ENCODE measurements around the gene SARDH. TPM values are rescaled to one million over a fixed set of nuclear protein-coding genes. Genes with fewer than 3 reads are reported as not detected.

The SARDH gene
- total RNA-seq, 1 donor from 2014 or later = 0.56 TPM

DNA sequence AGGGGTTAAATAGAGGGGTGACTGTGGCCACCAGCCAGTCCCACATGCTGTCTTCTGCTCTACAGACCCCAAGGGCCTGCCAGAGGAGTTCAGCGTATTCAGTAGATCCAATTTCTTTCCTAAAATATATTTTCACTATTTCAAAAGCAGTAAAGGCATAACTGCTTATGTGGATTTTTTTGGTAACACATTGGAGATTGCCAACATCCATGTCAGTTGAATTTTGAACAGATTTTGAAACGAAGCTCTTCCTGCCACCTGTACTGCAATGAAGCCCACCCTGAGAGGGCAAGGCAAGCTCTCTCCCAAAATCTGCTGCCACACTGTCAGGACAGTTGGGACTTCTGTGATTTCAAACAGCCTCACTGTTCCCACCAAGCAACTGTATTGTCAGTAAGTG is 37.1 kb upstream of the SARDH start:
- DNase-seq (ENCODE audit: extremely low spot score, unreplicated experiment) = no peak
- H3K4me1 Mint-ChIP-seq (ENCODE audit: unreplicated experiment) = no peaks in the 10 kb centered on the region
- H3K36me3 Mint-ChIP-seq (ENCODE audit: unreplicated experiment) = peaks cover 12% of the 10 kb centered on the region
- no peaks in the 10 kb centered on the region for H3K27me3 Mint-ChIP-seq (ENCODE audit: unreplicated experiment)
- H3K9me3 Mint-ChIP-seq (ENCODE audit: unreplicated experiment) = no peaks in the 10 kb centered on the region
- H3K4me3 Mint-ChIP-seq (ENCODE audit: unreplicated experiment) = no peak overlapping the region
- H3K27ac Mint-ChIP-seq (ENCODE audit: unreplicated experiment) = no peak overlapping the region
- TF ChIP-seq, protein P1, sequence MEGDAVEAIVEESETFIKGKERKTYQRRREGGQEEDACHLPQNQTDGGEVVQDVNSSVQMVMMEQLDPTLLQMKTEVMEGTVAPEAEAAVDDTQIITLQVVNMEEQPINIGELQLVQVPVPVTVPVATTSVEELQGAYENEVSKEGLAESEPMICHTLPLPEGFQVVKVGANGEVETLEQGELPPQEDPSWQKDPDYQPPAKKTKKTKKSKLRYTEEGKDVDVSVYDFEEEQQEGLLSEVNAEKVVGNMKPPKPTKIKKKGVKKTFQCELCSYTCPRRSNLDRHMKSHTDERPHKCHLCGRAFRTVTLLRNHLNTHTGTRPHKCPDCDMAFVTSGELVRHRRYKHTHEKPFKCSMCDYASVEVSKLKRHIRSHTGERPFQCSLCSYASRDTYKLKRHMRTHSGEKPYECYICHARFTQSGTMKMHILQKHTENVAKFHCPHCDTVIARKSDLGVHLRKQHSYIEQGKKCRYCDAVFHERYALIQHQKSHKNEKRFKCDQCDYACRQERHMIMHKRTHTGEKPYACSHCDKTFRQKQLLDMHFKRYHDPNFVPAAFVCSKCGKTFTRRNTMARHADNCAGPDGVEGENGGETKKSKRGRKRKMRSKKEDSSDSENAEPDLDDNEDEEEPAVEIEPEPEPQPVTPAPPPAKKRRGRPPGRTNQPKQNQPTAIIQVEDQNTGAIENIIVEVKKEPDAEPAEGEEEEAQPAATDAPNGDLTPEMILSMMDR (IDR thresholded peaks at IDR 0.05) = no peak

- Mint-ChIP-seq H3K4me3 (ENCODE audit: unreplicated experiment) (no peak overlapping the region), H3K9me3 (ENCODE audit: unreplicated experiment) (no peaks in the 10 kb centered on the region), H3K27me3 (ENCODE audit: unreplicated experiment) (no peaks in the 10 kb centered on the region), H3K27ac (ENCODE audit: unreplicated experiment) (no peak overlapping the region), H3K36me3 (ENCODE audit: unreplicated experiment) (peaks cover 12% of the 10 kb centered on the region), H3K4me1 (ENCODE audit: unreplicated experiment) (no peaks in the 10 kb centered on the region)
- DNase-seq (ENCODE audit: extremely low spot score, unreplicated experiment) = no peak
- TF ChIP-seq, protein P1 (IDR thresholded peaks at IDR 0.05) = no peak
These were observed 36.6 kb upstream of the SARDH start for GRCh38 chr9:133774799-133775198.

DNA sequence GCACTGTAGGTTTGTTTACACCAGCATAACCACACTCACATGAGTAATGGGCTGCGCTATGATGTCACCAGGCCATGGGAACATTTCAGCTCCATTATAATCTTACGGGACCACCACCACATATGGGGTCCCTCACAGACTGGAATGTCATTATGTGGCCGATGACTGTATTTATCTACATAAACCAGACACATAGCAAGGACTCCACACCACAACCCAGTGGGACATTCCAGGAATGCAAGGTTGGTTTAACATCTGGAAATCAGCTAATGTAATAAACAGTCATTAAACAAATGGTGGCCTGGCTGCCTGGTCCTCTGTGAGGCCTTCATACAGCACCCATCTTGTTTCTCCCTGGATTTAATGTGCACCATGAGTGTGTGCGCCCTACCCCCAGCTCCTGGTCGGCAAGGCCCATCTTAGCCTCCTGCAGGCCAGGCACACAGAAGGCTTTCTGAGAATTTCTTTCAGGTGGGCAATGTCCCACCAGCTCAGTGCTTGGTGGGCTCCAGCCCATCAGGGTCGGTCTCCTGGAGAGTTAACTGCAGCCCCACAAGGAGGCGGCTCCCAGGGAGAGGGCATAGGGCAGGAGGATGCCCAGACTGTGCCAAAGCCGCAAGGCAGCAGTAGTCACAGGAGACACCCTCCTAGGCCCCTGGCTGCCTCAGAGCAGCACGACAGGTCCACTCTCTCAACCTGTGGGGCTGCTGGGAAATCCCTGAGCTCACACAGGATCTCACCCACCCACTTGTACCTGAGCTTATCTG is 35.9 kb upstream of the SARDH start:
- TF ChIP-seq, protein P1 (IDR thresholded peaks at IDR 0.05) = no peak
- no peaks in the 10 kb centered on the region for H3K4me1 Mint-ChIP-seq (ENCODE audit: unreplicated experiment)
- no peak for DNase-seq (ENCODE audit: extremely low spot score, unreplicated experiment)
- no peaks in the 10 kb centered on the region for H3K27me3 Mint-ChIP-seq (ENCODE audit: unreplicated experiment)
- H3K4me3 Mint-ChIP-seq (ENCODE audit: unreplicated experiment) = no peak overlapping the region
- no peak overlapping the region for H3K27ac Mint-ChIP-seq (ENCODE audit: unreplicated experiment)
- H3K36me3 Mint-ChIP-seq (ENCODE audit: unreplicated experiment) = peaks cover 12% of the 10 kb centered on the region
- no peaks in the 10 kb centered on the region for H3K9me3 Mint-ChIP-seq (ENCODE audit: unreplicated experiment)

- Mint-ChIP-seq H3K4me1 (ENCODE audit: unreplicated experiment) (no peaks in the 10 kb centered on the region), H3K9me3 (ENCODE audit: unreplicated experiment) (peaks cover 3% of the 10 kb centered on the region)
These were observed 34.4 kb upstream of the SARDH start for GRCh38 chr9:133772581-133772980.

More at GRCh38 chr9:133772581-133772980, 34.4 kb upstream of the SARDH start:
- Mint-ChIP-seq H3K4me3 (ENCODE audit: unreplicated experiment) (no peak overlapping the region), H3K27me3 (ENCODE audit: unreplicated experiment) (no peaks in the 10 kb centered on the region), H3K36me3 (ENCODE audit: unreplicated experiment) (peaks cover 22% of the 10 kb centered on the region), H3K27ac (ENCODE audit: unreplicated experiment) (no peak overlapping the region)
- TF ChIP-seq, protein P1 (IDR thresholded peaks at IDR 0.05) = no peak
- DNase-seq (ENCODE audit: extremely low spot score, unreplicated experiment) = no peak
